NT2/D1 (cell line): ENCODE data around the gene SHB.

Source experiments
- SUZ12 ChIP-seq: IDR thresholded peaks from 2 replicates; pipeline ENCODE4 v1.6.1; 2011; ENCODE audit not compliant: insufficient read length, insufficient read depth; ENCODE audit errors: extremely low read depth
- YY1 ChIP-seq: IDR thresholded peaks from 2 replicates; pipeline ENCODE4 v1.6.1; 2011; ENCODE audit not compliant: insufficient read length, insufficient read depth

DNA sequence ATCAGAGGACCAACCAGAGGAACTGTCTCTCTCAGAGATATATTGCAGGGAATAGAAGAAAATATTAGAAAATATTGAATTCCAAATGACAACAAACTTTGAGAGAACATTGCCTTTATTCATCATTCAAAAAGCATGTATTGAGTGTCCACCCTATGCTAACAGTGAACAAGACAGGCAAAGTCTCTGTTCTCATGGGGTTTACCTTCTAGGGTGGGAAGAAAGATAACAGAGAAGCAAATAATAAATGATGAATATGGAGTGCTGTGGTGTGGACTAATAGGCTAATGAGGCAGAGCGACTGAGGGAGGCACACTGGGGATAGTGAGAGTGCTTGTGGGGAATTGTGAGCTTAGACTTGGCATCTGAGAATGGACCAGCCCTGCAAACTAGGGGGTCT is 43.4 kb upstream of the SHB start:
- no peak for TF ChIP-seq YY1
- no peak for TF ChIP-seq SUZ12
